ENCODE measurements around the gene RFC4. TPM values are rescaled to one million over a fixed set of nuclear protein-coding genes. Genes with fewer than 3 reads are reported as not detected.

RFC4 gene
- total and polyA plus RNA-seq, 2 of the 8 experiments (the other 6 are each of a cell fraction or from before 2014, with no cell fraction given): 21.8 to 86.9 TPM

DNA sequence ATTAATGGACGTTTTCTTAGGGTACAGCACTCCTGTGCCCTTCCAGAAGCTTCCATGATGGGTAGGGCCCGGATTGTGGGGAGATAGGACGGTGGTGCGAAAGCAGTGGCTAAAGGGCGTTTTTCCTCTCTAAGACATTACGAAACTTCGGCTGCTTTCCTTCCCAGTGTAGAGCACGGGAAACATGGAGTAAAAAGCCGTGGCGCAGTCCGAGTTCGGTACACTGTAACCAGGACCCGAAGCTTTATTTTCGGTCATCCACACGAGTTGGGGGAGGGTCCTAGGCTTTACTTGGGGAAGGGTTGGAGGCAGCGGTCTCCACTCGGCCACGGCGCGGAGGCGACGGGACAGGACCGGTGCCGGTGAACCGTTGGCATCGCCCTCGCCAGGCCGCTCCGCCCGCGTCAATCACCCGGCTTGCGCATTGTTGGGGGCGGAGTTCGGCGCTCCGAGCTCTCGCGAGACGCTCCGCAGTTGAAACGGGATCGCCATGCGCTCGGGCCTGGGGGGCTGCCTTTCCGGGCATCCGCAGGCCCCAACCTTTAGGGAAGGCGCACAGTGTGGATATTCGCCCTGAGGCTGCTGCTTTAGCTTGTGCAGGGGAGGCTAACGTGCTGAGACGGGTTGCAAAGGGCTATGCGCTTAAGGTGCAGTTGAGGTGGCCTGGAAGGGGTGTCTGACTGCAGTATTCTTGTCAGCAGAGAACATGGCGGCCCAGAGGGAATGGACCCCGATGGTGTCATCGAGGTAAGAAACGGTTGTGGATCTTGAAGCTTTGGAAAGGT lies 22.4 kb downstream of the RFC4 start:
- H3K9me3 ChIP-seq (ENCODE audit: insufficient read depth in 2 of 2, low read depth in 1 of 2, low read length in 1 of 2): no peaks in the 10 kb centered on the region
- peak overlapping the region; percentile 99 for H4K5ac ChIP-seq (ENCODE audit: insufficient read length, low read depth, low read length)
- H3K79me1 ChIP-seq (ENCODE audit: low read depth, low read length): no peaks in the 10 kb centered on the region
- peak overlapping the region; percentile 98 for H3K27ac ChIP-seq (ENCODE audit: low read depth, low read length)
- peaks cover 0 to 3% (median 1%) of the 10 kb centered on the region in 4 experiments; a peak in 2 of 7 replicates for H3K4me1 ChIP-seq (replicated peaks in 1 of 4; ENCODE audit: control insufficient read depth in 3 of 4, insufficient read depth in 4 of 4, low read length in 3 of 4)
- H4K20me1 ChIP-seq (replicated peaks in 1 of 2; ENCODE audit: control insufficient read depth in 1 of 2, insufficient read depth in 2 of 2, low read length in 2 of 2): peaks cover 26 to 33% of the 10 kb centered on the region in 2 experiments
- H2BK120ac ChIP-seq (replicated peaks; ENCODE audit: low read depth, low read length): peak overlapping the region; percentile 94
- ChIA-PET CTCF (ENCODE audit: partially characterized antibody) (interaction anchor here (1.0 to 4.8 kb wide), 4 partner anchors 13 to 194 kb away, joined by 3 to 13 read pairs (median 3); no protein-coding TSS in a partner anchor), POLR2A (ENCODE audit: partially characterized antibody) (interaction anchor here (0.7 to 4.9 kb wide), 70 partner anchors 8 to 1067 kb away, joined by 3 to 170 read pairs (median 7); partner anchors contain the start of genes ADIPOQ, AHSG, DNAJB11 and FETUB)
- no peak overlapping the region for H2BK20ac ChIP-seq (ENCODE audit: low read length)
- no peak overlapping the region for H2BK12ac ChIP-seq (ENCODE audit: low read depth, low read length)
- peak overlapping the region; percentile 98 to 100 (median 99) for H3K4me3 ChIP-seq (ENCODE audit: extremely low read depth in 1 of 4, insufficient read depth in 2 of 4, low read depth in 3 of 4, low read length in 4 of 4)
- H3K9ac ChIP-seq (replicated peaks in 1 of 4; ENCODE audit: extremely low read depth in 1 of 4, low read depth in 3 of 4, low read length in 3 of 4): peak overlapping the region; percentile 98 to 99 (median 98)
- H3K14ac ChIP-seq (ENCODE audit: insufficient read length): peak overlapping the region; percentile 89
- H3K36me3 ChIP-seq (ENCODE audit: control insufficient read depth in 2 of 4, insufficient read depth in 4 of 4, low read length in 3 of 4): peaks cover 36 to 52% (median 49%) of the 10 kb centered on the region in 4 experiments
- H2AFZ ChIP-seq (ENCODE audit: low read length): no peak overlapping the region
- WGBS, 2 experiments (ENCODE audit: extremely low coverage in 1 of 2, insufficient coverage in 1 of 2, insufficient read length in 1 of 2, insufficient replicate concordance in 2 of 2, low coverage in 1 of 2, low lambda C conversion rate in 2 of 2, missing lambda C conversion rate in 1 of 2): 1% methylated on average over 50 of the region's 56 CpGs; no CpG with 5 or more reads in 1 of the 2 experiments
- H3K18ac ChIP-seq (ENCODE audit: extremely low read depth, low read length): peak overlapping the region; percentile 98
- DNase-seq (ENCODE audit: low read depth in 1 of 2, low spot score in 2 of 2): peak in 1 of 2 experiments; percentile 66
- H3K23me2 ChIP-seq (ENCODE audit: low read depth, low read length): peaks cover 6% of the 10 kb centered on the region
- no peak for FAIRE-seq
- H3K79me2 ChIP-seq (ENCODE audit: control insufficient read depth in 1 of 2, insufficient read depth in 2 of 2, low read length in 2 of 2): peaks cover 18 to 47% of the 10 kb centered on the region in 2 experiments
- H4K91ac ChIP-seq (replicated peaks; ENCODE audit: insufficient read length, low read length): peak overlapping the region; percentile 83
- H3K27me3 ChIP-seq (replicated peaks in 1 of 4; ENCODE audit: control insufficient read depth in 3 of 4, extremely low read depth in 1 of 4, insufficient read depth in 3 of 4, low read length in 3 of 4): no peaks in the 10 kb centered on the region
- H2BK15ac ChIP-seq (ENCODE audit: low read length): no peak overlapping the region
- peak overlapping the region; percentile 89 for H3K4ac ChIP-seq (replicated peaks; ENCODE audit: insufficient read length, low read depth, low read length)
- no peak overlapping the region for H3K23ac ChIP-seq (ENCODE audit: insufficient read length)
- H3K4me2 ChIP-seq (ENCODE audit: insufficient read depth in 1 of 2, low read depth in 2 of 2, low read length in 2 of 2): peak overlapping the region; percentile 86 to 95
- peak overlapping the region; percentile 98 for H2BK5ac ChIP-seq (ENCODE audit: low read depth, low read length)
- peak overlapping the region; percentile 92 for H4K8ac ChIP-seq (ENCODE audit: extremely low read depth, insufficient read depth, low read length)
- peak overlapping the region; percentile 87 for H3K56ac ChIP-seq (replicated peaks; ENCODE audit: insufficient read length, low read depth, low read length)
- H2AK5ac ChIP-seq (ENCODE audit: low read depth, low read length): peak overlapping the region; percentile 67; the same call in 1 of the 2 replicates
- TF ChIP-seq YY1 (IDR thresholded peaks at IDR 0.05; ENCODE audit: low read depth, low read length) (peak; percentile 85), POLR2AphosphoS5 (IDR thresholded peaks at IDR 0.05; ENCODE audit: low read depth, low read length) (peak; percentile 94), NRF1 (IDR thresholded peaks at IDR 0.05; ENCODE audit: low read depth, low read length) (no peak), SP2 (IDR thresholded peaks at IDR 0.05; ENCODE audit: low read length) (no peak), TEAD4 (IDR thresholded peaks at IDR 0.05; ENCODE audit: low read depth, low read length) (0 out of 2 replicates have a peak, but pooled peaks have one; percentile 20), TAF1 (IDR thresholded peaks at IDR 0.05; ENCODE audit: low read depth, low read length) (no peak; the same call in 1 of the 2 replicates), KDM5A (IDR thresholded peaks at IDR 0.05; ENCODE audit: low read length) (peak; percentile 29; the same call in 1 of the 2 replicates), ZNF274 (IDR thresholded peaks at IDR 0.05; ENCODE audit: borderline replicate concordance, extremely low read depth, low read length) (no peak), E2F6 (IDR thresholded peaks at IDR 0.05) (no peak), SIX5 (IDR thresholded peaks at IDR 0.05; ENCODE audit: low read depth, low read length) (no peak), SP4 (IDR thresholded peaks at IDR 0.05; ENCODE audit: low read length) (no peak)
- TF ChIP-seq, protein P1, sequence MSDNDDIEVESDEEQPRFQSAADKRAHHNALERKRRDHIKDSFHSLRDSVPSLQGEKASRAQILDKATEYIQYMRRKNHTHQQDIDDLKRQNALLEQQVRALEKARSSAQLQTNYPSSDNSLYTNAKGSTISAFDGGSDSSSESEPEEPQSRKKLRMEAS (IDR thresholded peaks at IDR 0.05): peak; percentile 55; the same call in 1 of the 2 replicates

All from H1 (cell line).